Measurements from ENCODE around the gene PGBD5.

Gene PGBD5

GRCh38 chr1:230321341-230321740 lies 104.8 kb downstream of the PGBD5 start:
- DNase-seq, result no peak

GRCh38 chr1:230320804-230321203 lies 105.3 kb downstream of the PGBD5 start:
- no peak for DNase-seq

DNA sequence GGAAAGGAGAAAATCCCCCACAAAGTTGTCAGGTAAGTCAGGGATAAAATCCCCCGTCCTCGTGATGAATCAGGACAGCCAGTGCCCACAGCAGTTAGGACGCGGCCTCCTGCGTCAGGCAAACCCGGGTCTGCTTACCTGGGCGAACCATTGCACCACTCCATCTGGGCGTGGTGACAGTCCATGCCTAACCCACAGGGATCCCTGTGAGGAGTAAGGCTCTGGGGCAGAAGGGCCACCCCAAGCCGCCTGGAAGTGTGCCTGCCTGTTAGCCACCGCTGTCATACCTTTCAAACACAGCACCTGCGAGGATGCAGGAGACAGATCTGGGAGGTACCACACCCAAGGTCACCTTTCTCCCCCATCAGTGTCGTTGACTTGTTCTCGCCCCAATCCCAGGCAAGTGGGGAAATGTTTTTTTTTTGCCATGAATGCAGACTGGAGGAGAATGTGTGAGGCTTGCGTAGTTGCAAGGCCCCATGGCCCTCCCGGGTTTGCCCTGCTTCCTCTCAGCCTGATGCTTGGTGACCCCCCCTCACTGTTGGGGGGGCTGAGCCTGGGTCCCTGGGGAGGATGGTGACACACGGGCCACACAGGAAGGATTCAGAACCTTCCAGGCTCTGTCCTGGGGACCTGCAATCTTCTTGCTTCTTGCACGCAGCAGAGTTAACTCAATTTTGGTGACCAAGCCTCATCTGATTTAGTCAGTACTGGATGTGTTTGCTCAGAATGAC lies 107.0 kb downstream of the PGBD5 start:
- no peak for DNase-seq

GRCh38 chr1:230317823-230318819 lies 108.0 kb downstream of the PGBD5 start:
- no peak for DNase-seq

- DNase-seq, result no peak
These were observed 109.0 kb downstream of the PGBD5 start for GRCh38 chr1:230316864-230317745.

DNA sequence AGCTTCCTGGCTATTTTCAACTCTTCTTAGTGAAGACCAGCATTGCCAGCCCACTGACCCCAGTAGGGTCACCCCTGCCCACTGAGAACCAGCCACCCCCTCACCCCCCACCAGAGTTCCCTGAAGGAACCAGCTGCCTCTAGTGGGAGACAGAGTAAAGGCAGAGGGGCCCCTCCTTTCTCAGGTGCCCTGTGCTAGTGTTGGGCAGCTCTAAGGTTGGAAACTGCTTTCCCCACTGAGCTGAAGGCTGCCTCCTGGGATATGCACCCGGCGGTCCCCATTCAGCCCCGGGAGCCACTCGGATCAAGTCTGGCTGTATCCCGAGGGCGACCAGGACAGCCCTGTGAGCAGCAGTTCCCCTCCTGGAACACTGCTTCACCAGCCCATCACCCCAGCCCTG lies 111.0 kb downstream of the PGBD5 start:
- DNase-seq, result no peak

- DNase-seq, result no peak
These were observed 112.0 kb downstream of the PGBD5 start for GRCh38 chr1:230314142-230314470.

DNA sequence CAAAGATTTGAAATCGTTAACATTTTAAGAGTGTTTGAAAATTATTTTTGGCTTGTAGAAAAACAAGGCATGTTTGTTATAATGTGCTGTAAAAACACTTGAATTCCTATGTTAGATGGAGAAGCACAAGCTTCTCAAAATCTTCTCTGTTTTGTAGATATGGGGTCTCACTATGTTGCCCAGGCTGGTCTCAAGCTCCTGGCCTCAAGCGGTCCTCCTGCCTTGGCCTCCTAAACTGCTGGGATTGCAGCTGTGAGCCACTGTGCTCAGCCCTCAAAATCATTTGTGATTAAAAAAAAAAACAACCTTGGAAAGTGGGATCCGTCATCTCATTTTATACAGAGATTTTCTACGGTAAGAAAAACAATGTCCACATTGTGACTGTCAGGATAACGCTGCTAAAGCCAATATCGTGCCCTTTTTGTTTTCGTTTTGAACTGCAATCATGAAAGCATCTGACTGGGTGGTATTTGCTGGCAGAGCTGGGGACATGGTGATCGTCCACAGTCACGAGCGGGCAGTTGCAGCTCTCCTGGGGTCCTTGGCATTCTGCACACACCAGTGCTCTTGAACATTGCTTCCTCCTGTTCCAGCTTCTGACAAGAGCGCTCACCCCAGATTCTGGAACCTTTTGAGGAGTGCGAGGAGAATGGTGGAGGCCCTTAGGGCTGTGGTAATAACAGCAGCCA lies 112.5 kb downstream of the PGBD5 start:
- no peak for DNase-seq

- no peak for DNase-seq
These were observed 113.5 kb downstream of the PGBD5 start for GRCh38 chr1:230312676-230313075.

GRCh38 chr1:230310381-230311163 lies 115.6 kb downstream of the PGBD5 start:
- DNase-seq, result peak; percentile 79

- no peak for DNase-seq
These were observed 116.4 kb downstream of the PGBD5 start for GRCh38 chr1:230309646-230310177.

DNA sequence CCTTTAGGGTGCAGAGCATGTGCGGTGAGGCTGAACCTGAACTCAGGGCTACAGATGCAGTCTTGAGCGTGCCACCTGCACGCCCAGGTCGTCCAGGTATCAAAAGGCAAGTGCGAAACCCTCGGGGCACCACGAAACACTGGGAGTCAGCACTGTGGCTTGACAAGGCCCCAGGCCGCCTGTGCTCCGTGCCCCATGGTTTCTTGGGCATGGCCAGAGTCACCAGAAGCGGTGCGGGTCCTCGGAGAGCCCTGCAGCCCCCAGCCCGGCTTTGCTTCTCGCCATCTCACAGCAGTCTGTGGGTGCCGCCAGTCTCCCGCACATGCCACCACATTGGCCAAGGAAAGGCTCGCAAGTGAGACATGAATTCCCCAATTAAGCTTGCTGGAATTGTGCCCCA lies 117.3 kb downstream of the PGBD5 start:
- DNase-seq, result no peak

DNA sequence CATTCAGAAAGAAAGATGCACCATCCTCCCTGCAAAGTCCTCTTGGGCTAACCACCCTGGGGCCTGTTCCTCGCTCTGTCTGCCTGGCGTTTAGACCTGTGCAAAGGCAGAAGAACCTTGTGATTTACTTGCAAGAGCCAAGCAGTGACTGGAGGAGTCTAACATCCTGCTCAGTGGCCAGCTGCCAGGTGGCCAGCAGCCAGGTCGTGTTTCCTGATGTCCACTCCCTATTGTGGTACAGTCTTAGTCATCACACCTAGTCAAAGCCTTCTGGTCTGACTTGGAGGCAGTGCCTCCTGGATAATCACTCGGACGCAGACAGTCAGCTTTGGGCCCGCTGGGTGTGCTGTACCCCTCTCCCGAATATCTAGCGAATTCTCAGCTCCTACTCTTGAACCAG lies 118.1 kb downstream of the PGBD5 start:
- no peak for DNase-seq

GRCh38 chr1:230307213-230307612 lies 118.9 kb downstream of the PGBD5 start:
- DNase-seq, result no peak

GRCh38 chr1:230306169-230306568 lies 120.0 kb downstream of the PGBD5 start:
- no peak for DNase-seq

DNA sequence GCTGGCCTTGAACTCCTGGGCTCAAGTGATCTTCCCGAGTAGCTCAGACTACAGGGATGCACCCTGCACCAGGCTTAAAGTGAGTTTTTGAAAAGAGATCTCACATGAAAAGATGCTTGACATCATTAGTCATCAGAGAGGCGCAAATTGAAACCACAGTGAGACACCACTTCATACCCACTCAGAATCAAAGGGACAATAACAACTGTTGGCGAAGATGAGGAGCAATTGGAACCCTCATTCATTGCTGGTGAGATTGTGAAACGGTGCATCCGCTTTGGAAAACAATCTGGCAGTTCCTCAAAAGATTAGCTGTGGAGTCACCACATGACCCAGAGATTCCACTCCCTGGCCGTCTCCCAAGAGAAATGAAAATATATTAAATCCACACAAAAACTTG lies 122.3 kb downstream of the PGBD5 start:
- DNase-seq, result no peak

- DNase-seq, result no peak
These were observed 123.1 kb downstream of the PGBD5 start for GRCh38 chr1:230303069-230303468.

- no peak for DNase-seq
These were observed 124.3 kb downstream of the PGBD5 start for GRCh38 chr1:230301822-230302221.

DNA sequence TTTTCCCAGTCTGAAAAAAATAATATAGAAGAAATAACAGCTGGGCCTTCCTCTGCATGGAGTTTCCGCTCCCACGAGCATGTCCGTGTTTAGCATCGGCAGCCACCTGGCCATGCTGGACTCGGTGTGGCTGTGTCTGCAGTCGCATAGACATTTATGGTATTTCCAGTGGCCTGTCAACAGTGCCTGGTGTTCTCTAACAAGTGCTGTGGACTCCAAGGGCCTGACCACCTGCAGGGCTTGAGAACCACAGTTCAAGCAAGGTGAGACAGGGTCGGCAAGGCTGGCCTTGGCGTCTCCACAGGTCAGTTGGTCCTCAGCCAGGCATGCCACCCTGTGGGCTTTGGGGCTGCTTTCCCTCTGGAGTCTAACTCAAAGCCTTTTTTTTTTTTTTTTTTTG lies 124.8 kb downstream of the PGBD5 start:
- DNase-seq, result no peak

DNA sequence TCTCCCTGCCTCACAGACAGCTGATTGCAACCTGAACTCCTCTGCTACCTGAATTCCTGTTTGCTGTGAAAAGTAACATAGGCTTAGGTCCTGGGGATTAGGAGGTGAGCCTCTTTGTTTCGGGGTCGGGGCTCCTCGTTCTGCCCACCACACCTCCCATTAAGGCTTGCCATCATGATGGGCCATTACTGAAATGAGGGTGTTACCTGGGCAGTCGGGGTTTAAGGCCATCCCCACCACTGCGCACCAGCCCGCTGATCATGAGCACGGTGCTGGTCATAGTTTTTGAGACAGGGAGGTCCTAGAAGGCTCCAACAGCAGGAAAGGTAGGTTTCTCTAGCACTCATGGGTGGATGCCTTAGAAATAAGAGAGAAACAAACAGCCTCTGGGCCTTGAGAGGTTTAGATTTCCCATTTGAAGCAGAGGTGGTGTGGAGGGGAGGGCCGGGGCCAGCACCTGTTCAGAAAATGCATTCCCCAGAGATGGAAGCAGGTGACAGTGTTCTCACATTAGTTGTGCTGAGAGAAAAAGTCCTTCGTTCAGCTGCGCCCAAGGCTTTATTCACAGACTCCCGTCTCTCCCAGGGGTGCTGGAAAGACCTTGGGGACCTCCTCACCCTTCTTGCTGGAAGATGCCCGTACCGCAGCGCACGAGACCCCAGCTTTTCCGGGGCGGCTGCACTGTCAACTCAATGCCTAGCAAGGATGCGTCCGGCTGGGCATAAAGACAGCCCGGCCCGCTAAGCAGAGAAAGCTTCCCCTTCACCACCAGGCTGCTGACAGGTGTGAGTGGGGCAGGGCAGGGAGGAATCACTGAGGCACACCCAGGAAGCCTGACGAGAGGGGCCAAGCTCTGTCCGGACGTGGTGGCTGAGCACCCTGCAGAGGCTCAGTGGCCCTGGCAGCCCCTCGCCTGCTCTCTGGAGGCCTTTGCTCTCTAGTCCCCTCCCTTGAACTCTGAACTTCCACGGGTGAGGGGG lies 125.5 kb downstream of the PGBD5 start:
- no peak for DNase-seq

Measured in islet precursor cell (in vitro differentiated cells).